NCI-H2029 treated with DMSO at 0.1 percent for 48 hours (cell line): Measurements from ENCODE around the gene RAB23.
"Not testable (repeated sequence)": the region's sequence is repeated elsewhere in the genome, so short reads cannot be mapped to it uniquely, and the experiment has no call there.

ENCODE experiments used
- DNase-seq: peaks from one replicate; lab custom pipeline; 2025; lab: John Stamatoyannopoulos, UW

RAB23 gene

GRCh38 chr6:57221936-57222742 is at the start of gene RAB23:
Gene RAB23 (minus strand): TSS chr6:57222307. CDS start chr6:57210380, 11,927 bp downstream.
- peak; percentile 41 for DNase-seq

- DNase-seq = no peak
These were observed 46.2 kb upstream of the RAB23 start for GRCh38 chr6:57268294-57268640.

- no peak for DNase-seq
These were observed 45.6 kb upstream of the RAB23 start for GRCh38 chr6:57267586-57268293.

- no peak for DNase-seq
These were observed 43.7 kb upstream of the RAB23 start for GRCh38 chr6:57265755-57266221.

GRCh38 chr6:57263739-57264138 is 41.6 kb upstream of the RAB23 start:
- no peak for DNase-seq

DNA sequence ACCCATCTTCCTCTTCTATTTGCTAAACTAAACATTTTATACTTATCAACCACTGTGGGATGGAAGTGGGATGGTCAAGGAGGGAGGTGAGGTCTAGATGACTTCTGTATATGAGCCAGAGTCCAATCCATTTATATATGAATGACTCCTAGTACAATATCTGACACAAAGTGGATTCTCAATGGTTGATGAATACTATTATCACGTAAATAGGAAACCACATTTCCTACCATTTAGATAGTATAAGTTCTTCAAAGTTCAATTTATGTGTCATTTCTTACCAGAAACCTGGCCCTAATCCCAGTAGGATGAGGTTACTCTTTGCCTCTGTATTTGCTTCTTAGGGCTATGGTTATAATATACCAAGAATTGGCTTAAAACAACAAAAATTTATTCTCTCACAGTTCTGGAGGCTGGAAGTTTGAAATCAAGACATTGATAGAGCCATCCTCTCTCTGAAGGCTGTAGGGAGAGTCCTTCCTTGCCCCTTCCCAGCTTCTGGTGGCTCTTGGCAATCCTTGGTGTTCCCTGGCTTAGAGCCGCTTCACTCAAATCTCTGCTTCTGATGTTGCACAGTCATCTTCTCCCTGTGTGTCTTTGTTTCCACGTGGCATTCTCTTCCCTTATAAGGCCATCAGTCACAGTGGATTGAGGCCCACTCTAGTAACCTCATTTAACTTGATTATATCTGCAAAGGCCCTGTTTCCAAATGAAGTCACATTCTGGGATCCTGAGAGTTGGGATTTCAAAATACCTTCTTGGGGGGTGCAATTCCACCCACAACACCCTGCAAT is 41.0 kb upstream of the RAB23 start:
- no peak for DNase-seq

DNA sequence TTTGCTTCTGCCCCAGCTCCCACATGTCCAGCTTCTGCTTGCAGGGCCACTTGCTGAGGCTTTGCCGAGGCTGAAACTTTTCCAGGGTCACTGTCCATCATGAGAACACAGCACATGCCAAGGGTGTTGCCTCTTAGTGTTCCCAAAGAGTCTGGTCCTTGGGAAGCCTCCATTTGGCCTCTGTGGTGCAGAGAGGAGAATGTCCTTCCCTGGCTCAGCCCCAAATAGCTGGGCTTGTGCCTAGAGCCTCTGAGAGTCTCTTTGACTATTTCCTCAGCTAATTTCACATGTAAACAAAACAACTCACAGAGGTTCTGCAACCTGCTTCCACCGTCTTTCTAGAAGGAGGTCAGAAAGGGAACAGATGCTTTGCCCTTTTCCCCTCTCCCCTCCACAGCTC is 40.4 kb upstream of the RAB23 start:
- no peak for DNase-seq

DNA sequence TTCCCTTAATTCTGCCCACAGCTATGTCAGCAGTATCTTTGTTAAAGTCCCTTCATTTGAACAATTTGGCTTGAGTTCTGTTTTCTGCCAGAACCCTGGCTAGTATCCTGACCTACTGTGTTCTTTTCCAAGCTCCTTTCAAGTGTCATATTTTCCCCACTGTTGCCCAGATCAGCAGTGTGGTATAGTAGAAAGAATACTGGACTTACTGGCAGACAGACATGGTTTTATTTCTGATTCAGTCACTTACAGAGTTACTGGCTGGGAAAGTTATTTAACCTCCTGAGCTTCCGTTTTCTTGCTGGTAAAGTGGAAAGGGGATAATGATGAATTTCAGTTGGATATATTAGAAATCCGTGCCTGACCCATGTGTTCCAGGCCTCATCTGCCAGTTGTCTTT is 39.8 kb upstream of the RAB23 start:
- DNase-seq = no peak

GRCh38 chr6:57259064-57259463 is 37.0 kb upstream of the RAB23 start:
- no peak for DNase-seq

DNA sequence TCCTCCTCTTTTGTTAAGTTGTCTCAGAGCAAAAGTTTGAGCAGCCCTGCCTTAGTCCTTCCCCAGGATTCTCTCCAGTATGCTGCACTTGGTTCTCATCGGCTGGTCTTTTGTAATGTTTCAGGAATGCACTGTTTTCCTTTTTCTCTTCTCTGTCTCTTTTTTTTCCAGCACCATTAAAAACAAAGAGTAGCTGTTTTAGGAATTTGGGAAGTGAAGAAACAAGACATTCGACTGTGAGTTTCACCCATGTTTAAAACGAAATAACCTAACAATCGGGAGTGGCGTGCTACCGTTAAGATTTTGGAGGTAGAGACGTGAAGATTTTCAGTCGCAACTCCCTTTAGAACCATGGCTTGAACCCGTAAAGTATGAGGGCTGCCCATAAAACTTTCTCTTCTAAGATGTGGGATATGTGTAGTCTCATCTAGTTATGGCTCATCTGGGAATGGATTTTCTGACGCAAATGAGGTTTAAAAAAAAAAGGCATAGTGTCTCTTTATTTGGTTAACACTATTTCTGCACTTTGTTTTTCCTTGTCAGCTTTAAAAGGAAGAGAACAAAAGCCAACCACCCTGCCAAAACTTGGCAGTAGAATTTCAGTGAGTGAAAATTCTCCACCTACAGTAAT is 35.9 kb upstream of the RAB23 start:
- no peak for DNase-seq

GRCh38 chr6:57256541-57256940 is 34.4 kb upstream of the RAB23 start:
- no peak for DNase-seq

- no peak for DNase-seq
These were observed 33.5 kb upstream of the RAB23 start for GRCh38 chr6:57255451-57256169.

- no peak for DNase-seq
These were observed 32.1 kb upstream of the RAB23 start for GRCh38 chr6:57254055-57254717.

DNA sequence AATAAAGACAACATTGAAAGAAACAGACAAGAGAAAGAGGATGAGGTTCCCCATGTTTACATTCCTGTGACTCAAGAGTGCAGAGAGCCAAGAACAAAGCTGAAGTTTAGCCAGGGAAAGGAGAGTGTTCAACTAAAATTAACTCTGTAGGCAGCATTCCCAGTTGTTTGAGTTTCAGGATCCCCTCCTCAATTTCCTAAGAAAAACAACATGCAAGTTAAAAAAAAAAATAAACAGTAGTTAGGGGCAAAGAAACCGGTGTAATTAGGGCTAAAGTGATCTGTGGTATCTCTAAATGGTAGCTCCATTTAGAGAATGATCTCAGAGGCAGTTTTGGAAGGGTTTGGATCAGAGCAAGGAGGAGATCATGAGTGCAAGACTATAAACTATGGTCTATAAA is 30.9 kb upstream of the RAB23 start:
- DNase-seq = no peak

- DNase-seq = no peak
These were observed 30.0 kb upstream of the RAB23 start for GRCh38 chr6:57252137-57252536.

- no peak for DNase-seq
These were observed 28.2 kb upstream of the RAB23 start for GRCh38 chr6:57250348-57250747.

GRCh38 chr6:57248311-57248895 is 26.3 kb upstream of the RAB23 start:
- no peak for DNase-seq

DNA sequence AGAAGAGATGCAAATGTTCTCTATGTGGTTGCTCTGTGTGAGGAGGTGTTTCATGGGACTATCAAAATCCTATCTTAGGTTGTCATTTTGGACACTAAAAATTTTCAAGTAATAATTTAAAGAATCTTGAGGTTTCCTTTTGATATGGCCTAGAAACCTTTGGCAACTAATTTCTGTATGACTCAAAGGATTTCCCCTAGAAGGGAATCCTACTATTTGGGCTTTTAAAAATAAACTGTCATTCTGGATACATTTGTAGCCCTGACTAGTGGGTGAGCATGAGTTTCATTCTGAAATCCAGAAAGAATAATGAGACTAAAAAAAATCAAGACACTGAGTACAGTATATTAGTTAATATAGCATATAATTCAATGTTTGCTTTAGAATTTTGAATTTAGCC is 25.5 kb upstream of the RAB23 start:
- no peak for DNase-seq

DNA sequence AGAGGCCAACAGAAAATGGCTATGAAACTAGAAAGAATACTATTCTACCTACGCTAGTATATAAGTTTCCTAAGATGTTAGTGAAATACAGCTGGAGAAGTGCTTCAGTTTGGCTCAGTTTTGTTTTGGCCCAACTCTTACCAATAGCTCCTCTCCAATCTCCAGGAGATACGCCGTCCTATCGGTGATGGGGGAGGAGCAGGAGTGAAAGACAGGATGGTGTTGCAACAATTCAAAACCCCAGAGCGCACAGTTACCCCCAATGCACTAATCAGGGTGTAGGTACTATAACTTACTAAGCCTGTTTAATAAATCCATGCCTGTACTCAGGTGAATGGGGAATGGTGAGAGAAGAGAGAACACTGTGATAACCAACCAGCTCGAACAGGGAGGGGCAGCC is 24.2 kb upstream of the RAB23 start:
- DNase-seq = no peak

GRCh38 chr6:57243954-57244353 is 21.8 kb upstream of the RAB23 start:
- DNase-seq = no peak

- DNase-seq = not testable (repeated sequence)
These were observed 21.4 kb upstream of the RAB23 start for GRCh38 chr6:57243526-57243925.
